NT2/D1 (cell line): Measurements from ENCODE around the gene RUBCN.

ENCODE experiments used
- YY1 ChIP-seq: IDR thresholded peaks from 2 replicates; pipeline ENCODE4 v1.6.1; 2011; ENCODE audit not compliant: insufficient read length, insufficient read depth
- ZNF274 ChIP-seq: IDR thresholded peaks from 2 replicates; pipeline ENCODE4 v1.6.1; 2011; ENCODE audit warnings: mild to moderate bottlenecking, low read depth, low read length

DNA sequence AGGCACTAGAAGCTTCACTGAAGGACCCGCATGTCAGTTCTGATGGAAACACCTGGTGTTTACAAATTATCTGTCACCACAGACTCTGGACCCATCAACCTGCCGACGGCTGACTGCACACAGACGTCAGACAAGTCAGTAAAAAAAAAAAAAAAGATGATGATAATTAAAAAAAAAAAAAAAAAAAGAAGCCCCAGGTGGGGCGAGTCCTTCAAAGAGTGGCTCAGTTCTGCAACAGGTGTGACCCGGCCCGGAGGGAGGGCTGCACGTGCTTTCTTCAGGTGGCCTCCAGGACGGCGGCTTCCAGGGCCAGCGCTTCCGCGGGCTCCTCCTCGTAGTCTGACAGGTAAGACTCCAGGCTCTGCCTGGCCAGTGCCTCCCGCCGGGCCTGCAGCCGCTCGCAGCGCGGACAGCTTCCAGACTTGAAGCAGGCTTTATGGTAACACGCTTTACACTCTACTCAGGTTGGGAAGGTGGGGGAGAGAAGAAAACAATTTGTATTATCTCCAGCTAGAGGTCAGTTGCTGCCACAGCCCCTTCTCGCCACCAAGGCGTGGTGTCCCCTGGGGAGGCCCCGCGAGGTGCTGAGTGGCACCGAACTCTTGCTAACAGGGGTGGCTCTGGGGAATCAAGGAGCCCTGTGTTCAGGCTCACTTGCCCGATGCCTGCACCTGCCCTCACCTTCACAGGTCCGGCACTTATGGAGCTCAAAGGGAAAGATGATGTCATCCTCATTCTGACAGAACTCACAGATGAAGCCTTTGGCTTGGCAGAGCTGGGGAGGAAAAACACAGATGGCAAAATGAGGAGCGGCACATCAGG, 61.8 kb downstream of the RUBCN start:
- no peak for TF ChIP-seq YY1
- no peak for TF ChIP-seq ZNF274
